Testis (tissue), 5 donors: ENCODE results near the gene SLC9A4. TPM values are rescaled to one million over a fixed set of nuclear protein-coding genes. Genes with fewer than 3 reads are reported as not detected.

ENCODE experiments used
- DNase-seq: peaks from one replicate; pipeline ENCODE4 v3.0.0-alpha.2; 2019
- H3K27ac ChIP-seq, 2 donors: fragments of 200-600 bp; sonication (generic); one replicate each; pipeline ENCODE4 v1.5.1; 2019
- H3K27me3 ChIP-seq: fragments of 200-600 bp; sonication (generic); one replicate; pipeline ENCODE4 v1.5.1; 2019
- H3K36me3 ChIP-seq: fragments of 200-600 bp; sonication (generic); one replicate; pipeline ENCODE4 v1.5.1; 2017; ENCODE audit warnings: low read depth; ENCODE audit errors: missing control alignments
- H3K4me1 ChIP-seq: fragments of 200-600 bp; sonication (generic); one replicate; pipeline ENCODE4 v1.5.1; 2019
- H3K4me3 ChIP-seq, 2 donors: fragments of 200-600 bp; sonication (generic); one replicate each; pipeline ENCODE4 v1.5.1; 2017 to 2019
- H3K9me3 ChIP-seq: fragments of 200-600 bp; sonication (generic); one replicate; pipeline ENCODE4 v1.5.1; 2017
- CTCF ChIP-seq, 3 experiments: fragments of 450-650 bp in 2 of 3; fragments of 200-600 bp in 1 of 3; sonication (generic) in 1 of 3; IDR thresholded peaks; one replicate each; pipeline ENCODE4 v1.5.1; 2016 to 2019; ENCODE audit warnings: antibody characterized with exemption in 3 of 3, mild to moderate bottlenecking in 2 of 3, moderate library complexity in 1 of 3
- POLR2A ChIP-seq: fragments of 450-650 bp; IDR thresholded peaks from one replicate; pipeline ENCODE4 v1.6.1; 2017; ENCODE audit warnings: antibody characterized with exemption, mild to moderate bottlenecking, moderate library complexity
- WGBS, 2 donors: methylation state at CpG; one replicate each; pipeline ENCODE4 v1.1.5; 2018; 5-methylcytosine and 5-hydroxymethylcytosine counted together
- intact Hi-C: fragments of 100-400 bp; cut with DNase I; formaldehyde crosslinking; loops from one replicate; pipeline ENCODE4 v1.15.1; 2023; ENCODE audit warnings: low total_unique reads
- long read RNA-seq, 2 donors: transcript quantifications; one replicate each; lab custom pipeline, GENCODE V29; 2026
- polyA plus RNA-seq: library from polyadenylated mRNA; stranded (reverse); fragments of 350-450 nt; fragmentation: Illumina TruSeq; extraction: RNeasy Lipid Tissue Mini Kit (QIAGEN cat#74804); gene quantifications from one replicate; pipeline ENCODE4 v1.2.3, GENCODE V29; 2014; ENCODE audit warnings: low read depth, low replicate concordance; ENCODE audit not compliant: insufficient read depth
- total RNA-seq, 2 donors: library from RNA; depleted of rRNA; stranded (reverse); fragments of >200 nt; gene quantifications; one replicate each; pipeline ENCODE4 v1.2.3, GENCODE V29; 2016

SLC9A4 gene, protein sequence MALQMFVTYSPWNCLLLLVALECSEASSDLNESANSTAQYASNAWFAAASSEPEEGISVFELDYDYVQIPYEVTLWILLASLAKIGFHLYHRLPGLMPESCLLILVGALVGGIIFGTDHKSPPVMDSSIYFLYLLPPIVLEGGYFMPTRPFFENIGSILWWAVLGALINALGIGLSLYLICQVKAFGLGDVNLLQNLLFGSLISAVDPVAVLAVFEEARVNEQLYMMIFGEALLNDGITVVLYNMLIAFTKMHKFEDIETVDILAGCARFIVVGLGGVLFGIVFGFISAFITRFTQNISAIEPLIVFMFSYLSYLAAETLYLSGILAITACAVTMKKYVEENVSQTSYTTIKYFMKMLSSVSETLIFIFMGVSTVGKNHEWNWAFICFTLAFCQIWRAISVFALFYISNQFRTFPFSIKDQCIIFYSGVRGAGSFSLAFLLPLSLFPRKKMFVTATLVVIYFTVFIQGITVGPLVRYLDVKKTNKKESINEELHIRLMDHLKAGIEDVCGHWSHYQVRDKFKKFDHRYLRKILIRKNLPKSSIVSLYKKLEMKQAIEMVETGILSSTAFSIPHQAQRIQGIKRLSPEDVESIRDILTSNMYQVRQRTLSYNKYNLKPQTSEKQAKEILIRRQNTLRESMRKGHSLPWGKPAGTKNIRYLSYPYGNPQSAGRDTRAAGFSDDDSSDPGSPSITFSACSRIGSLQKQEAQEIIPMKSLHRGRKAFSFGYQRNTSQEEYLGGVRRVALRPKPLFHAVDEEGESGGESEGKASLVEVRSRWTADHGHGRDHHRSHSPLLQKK
- total RNA-seq = under 1 TPM; 0.31 to 0.81 TPM
- polyA plus RNA-seq = 0.34 TPM
- long read RNA-seq, donor 1 = 0 reads
- long read RNA-seq, donor 2 = 0 reads

GRCh38 chr2:102473020-102473419, at the start of gene SLC9A4:
Gene SLC9A4, plus strand, starts transcription at chr2:102473226. Its CDS starts 534 bp downstream, at chr2:102473760.
- Histone ChIP-seq H3K4me1 (no peaks in the 10 kb centered on the region), H3K36me3 (no peaks in the 10 kb centered on the region), H3K27ac (no peak within 1 kb of the TSS), H3K27me3 (no peaks in the 10 kb centered on the region), H3K4me3 (no peak within 1 kb of the TSS), H3K9me3 (no peaks in the 10 kb centered on the region)
- intact Hi-C loops = no loop called here
- TF ChIP-seq POLR2A = no peak
- TF ChIP-seq CTCF (IDR thresholded peaks at IDR 0.05) = peak; percentile 44 to 75 (median 69)
- peak; percentile 74 for DNase-seq
- 6 to 19% methylated on average over 3 of the region's 3 CpGs for WGBS, 2 donors

- Histone ChIP-seq H3K36me3 (no peaks in the 10 kb centered on the region), H3K4me1 (no peaks in the 10 kb centered on the region), H3K27ac (no peak overlapping the region), H3K27me3 (no peaks in the 10 kb centered on the region), H3K4me3 (no peak overlapping the region), H3K9me3 (no peaks in the 10 kb centered on the region)
- TF ChIP-seq CTCF (IDR thresholded peaks at IDR 0.05) = no peak
- TF ChIP-seq POLR2A = no peak
- intact Hi-C loops = no loop called here
- WGBS, 2 donors = 75 to 78% methylated on average over 2 of the region's 2 CpGs
- DNase-seq = no peak
These were observed 49.7 kb upstream of the SLC9A4 start for GRCh38 chr2:102423368-102423767.

DNA sequence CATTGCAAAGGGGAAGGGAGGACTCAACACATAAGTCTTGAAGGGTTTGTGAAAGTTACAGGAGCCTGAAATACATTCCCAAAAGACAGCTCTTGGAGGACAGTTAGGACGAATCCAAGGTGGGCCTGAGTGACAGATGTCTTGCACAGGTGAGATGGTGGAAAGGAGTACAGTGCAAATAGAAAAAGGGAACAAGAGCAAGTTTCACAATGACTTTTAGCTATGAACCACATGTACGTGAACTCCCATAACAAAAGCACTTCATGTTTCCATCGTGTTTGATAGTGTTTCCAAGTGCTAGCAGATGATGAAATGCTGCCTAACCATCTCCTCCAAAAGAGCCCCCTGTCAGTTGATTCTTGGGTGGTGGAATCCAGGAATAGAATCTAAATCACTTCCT, 48.3 kb upstream of the SLC9A4 start:
- H3K4me3 ChIP-seq = no peak overlapping the region
- H3K4me1 ChIP-seq = no peaks in the 10 kb centered on the region
- intact Hi-C loops = no loop called here
- H3K9me3 ChIP-seq = no peaks in the 10 kb centered on the region
- H3K27me3 ChIP-seq = no peaks in the 10 kb centered on the region
- TF ChIP-seq CTCF (IDR thresholded peaks at IDR 0.05) = no peak
- TF ChIP-seq POLR2A = no peak
- H3K36me3 ChIP-seq = no peaks in the 10 kb centered on the region
- no peak for DNase-seq
- 69 to 80% methylated on average over 3 of the region's 3 CpGs for WGBS, 2 donors
- no peak overlapping the region for H3K27ac ChIP-seq

DNA sequence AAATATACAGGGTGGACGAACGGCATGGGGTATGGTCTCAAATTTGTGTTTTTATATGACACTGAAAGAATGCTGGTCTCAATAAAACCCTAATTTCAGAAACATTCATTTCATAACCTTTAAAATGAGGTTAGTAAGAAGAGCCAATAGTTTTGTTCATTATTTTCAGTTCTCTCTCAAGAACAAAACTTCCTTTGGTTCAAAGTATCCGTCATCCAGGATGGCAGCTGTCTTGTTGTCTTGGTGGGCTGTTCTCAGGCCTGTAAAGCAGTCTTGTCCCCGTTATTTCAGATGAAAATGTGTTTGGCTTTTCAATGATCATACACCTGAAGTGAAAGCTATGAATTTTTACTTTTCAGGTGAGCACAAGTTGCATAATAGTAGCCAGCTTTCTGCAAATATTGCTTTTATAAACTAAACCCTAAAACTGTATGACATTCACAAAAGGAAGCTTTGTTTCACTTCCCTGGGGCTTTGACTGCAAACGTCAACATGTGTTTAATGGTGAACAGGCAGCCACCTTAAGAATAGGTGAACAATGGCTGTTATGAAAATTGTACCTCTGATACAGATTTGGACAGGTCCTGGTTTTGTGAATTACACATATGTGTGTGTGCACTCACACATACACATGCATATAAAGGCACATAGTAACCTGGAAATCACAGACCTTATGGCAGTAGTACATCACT, 47.4 kb upstream of the SLC9A4 start:
- Histone ChIP-seq H3K4me1 (no peaks in the 10 kb centered on the region), H3K27me3 (no peaks in the 10 kb centered on the region), H3K27ac (no peak overlapping the region), H3K9me3 (no peaks in the 10 kb centered on the region), H3K36me3 (no peaks in the 10 kb centered on the region), H3K4me3 (no peak overlapping the region)
- DNase-seq = no peak
- WGBS, 2 donors = 62 to 67% methylated on average over 5 of the region's 5 CpGs
- no peak for TF ChIP-seq POLR2A
- no peak for TF ChIP-seq CTCF (IDR thresholded peaks at IDR 0.05)
- intact Hi-C loops = no loop called here
